DMS 273 (cell line): ENCODE results near the gene THSD7A.

Experiments
- DNase-seq: peaks from one replicate; lab custom pipeline; 2025; ENCODE audit not compliant: unreplicated experiment; lab: John Stamatoyannopoulos, UW

THSD7A gene

DNA sequence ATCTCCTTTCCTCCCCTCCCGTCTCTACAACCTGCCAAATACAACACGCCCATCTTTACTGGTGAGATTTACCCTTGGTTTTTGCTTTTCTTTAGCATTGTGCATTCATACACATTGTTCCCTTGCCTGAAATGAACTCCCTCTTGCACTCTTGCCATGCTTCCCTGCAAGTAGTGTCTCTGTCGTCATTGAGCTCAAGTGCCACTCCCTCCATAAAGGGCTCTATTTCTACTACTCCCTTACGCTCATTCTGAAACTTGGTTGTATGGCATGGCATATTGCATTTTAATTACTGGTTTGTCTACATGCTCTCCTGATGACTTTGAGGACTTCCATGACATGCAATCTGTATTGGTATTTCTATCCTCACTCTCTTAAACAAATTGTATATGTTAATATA lies 242.7 kb downstream of the THSD7A start:
- DNase-seq, result no peak

- DNase-seq, result no peak
Observed at GRCh38 chr7:11587814-11588213, 244.2 kb downstream of the THSD7A start.

DNA sequence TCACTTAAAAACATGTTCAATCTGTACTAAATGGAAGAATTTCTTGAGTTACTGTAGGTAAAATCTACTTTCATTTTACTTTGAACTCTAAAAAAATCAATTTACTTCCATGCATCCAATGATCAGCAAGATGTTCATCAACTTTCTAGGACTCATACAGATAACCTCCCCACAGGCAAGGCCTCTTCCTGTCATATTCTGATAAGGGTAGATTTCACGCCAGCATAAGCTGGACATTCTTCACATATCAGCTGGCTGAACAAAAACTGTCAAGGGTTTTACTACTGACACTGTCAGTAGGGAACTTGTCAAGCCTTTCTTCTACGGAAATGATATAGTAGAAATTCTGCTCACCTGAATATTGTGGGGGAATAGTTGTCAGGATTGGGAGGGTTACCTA lies 244.9 kb downstream of the THSD7A start:
- DNase-seq, result no peak

DNA sequence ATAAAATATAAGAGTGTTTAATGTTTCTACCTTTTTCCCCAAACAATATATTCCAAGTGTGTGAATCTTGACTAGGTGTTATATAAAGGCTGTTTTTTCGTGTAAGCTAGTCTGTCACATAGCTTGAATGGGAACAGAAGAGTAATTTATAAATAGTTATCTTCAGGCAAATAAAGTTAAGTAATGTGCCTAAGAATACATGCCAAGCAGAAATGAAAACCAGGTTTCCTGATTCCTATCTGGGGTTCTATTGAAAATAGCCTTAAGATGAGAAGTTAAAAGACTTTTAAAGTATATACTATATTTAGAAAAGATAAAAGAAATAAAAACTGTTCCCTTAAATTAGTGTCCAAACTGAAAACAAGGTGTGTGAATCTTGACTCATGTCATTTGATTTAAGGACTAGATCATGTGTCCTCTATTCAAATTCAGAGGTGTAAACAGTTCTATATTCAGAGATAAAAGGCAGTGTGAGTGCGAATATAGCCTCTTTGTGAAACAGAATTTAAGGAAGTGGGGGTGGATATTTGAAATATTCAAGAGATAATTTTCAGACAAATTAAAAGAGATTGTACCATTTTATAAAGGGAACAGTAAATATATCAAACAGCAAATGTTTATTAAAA lies 247.5 kb downstream of the THSD7A start:
- DNase-seq, result no peak

GRCh38 chr7:11579141-11579540 lies 252.9 kb downstream of the THSD7A start:
- DNase-seq, result no peak

GRCh38 chr7:11576310-11576709 lies 255.7 kb downstream of the THSD7A start:
- no peak for DNase-seq

GRCh38 chr7:11573128-11573750 lies 258.8 kb downstream of the THSD7A start:
- DNase-seq, result peak; percentile 10

GRCh38 chr7:11570922-11571550 lies 261.0 kb downstream of the THSD7A start:
- peak; percentile 13 for DNase-seq

- no peak for DNase-seq
Observed at GRCh38 chr7:11570205-11570604, 261.8 kb downstream of the THSD7A start.

DNA sequence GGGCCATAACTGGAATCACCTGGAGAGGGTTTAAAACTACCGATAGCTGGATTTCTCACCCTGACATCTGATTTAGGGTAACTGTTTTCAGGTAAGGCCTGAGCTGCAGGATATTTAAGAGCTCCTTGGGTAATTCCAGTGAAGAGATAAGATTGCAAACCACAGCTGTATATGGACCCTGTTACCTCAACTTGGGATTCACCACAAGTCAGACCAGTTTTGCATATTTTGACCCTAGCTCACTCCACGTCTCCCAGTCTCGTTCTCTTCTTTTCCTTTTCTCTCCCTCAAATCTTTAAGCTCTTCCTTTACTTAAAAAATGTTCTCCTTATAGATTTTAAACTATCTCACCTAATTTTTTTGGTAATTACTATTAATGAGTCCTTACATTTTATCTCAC lies 264.4 kb downstream of the THSD7A start:
- no peak for DNase-seq

- peak; percentile 44 for DNase-seq
Observed at GRCh38 chr7:11557627-11558026, 274.4 kb downstream of the THSD7A start.

DNA sequence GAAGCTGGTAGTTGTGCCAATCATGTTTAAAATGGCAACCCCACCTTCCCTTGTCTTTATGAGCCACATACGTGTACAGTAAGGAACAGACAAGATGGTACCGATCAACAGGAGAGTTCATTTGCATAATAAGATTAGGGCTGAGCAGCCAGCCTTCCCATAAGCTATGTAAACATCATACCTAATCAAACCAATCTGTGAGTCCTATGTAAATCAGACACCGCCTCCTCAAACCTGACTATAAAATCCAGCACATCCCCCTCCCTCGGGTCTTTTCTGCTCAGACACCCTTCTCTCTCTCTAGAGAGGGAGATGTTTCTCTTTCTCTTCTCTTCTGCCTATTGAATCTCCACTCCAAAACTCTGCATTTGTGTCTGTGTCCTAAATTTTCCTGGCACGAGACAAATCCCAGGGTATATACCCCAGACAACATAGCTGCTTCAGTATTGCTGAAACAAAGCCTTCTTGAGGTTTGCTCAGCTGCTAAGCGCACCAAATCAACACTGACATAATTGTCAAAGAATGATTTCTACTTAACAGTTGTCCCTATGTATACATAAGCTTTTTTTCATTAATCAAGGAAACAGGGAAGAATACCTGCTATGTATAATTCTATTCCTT lies 279.2 kb downstream of the THSD7A start:
- no peak for DNase-seq

- DNase-seq, result no peak
Observed at GRCh38 chr7:11551470-11551869, 280.5 kb downstream of the THSD7A start.

DNA sequence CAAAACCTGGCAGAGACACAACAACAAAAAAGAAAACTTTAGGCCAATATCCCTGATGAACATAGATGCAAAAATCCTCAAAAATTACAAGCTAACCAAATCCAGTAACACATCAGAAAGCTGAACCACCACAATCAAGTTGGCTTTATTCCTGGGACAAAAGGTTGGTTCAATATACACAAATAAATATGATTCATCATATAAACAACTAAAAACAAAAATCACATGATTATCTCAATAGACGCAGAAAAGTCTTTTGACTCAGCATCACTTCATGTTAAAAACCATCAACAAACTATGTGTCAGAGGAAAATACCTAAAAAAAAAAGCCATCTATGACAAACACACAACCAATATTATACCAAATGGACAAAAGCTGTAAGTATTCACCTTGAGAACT lies 283.5 kb downstream of the THSD7A start:
- no peak for DNase-seq

DNA sequence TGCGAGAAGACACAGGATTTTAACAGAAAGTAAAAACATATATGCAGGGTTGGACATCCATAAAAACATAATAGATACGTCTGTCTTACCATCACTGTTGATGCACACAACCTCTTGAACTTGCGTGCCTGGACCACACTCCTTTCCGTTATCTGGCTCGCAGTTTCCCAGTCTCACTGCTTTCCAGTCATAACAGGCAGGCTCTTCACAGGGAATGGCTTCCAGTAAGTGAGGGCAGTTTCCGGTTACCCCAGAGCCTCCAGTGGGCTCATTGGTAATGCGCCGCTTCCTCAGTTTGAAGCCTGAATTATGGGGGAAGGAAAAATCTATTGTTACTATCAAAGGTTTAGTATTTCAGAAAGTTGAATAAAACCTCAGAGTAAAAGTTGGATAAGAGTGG lies 290.7 kb downstream of the THSD7A start:
- DNase-seq, result no peak

- DNase-seq, result peak; percentile 36
Observed at GRCh38 chr7:11540271-11540761, 291.7 kb downstream of the THSD7A start.

DNA sequence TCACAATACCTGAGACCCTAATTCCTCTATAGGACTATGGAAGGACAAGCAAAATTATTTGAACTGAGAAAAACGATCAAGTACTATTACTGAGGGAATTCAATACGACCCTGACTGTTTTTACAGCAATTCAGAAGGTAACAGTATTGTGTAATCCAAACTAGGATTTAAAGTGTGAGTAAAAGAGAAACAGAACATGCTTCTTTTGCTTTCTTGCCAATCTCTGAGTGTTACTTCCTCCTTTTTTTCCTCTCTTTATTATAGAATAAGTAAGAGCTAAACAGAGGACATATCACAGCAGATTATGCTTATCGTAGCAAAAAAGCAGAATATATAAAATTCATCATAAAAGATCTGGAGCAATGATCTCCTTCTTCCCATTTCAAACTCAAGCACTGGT lies 292.1 kb downstream of the THSD7A start:
- no peak for DNase-seq

GRCh38 chr7:11538751-11539299 lies 293.2 kb downstream of the THSD7A start:
- peak; percentile 14 for DNase-seq

GRCh38 chr7:11533229-11533820 lies 298.7 kb downstream of the THSD7A start:
- DNase-seq, result no peak

DNA sequence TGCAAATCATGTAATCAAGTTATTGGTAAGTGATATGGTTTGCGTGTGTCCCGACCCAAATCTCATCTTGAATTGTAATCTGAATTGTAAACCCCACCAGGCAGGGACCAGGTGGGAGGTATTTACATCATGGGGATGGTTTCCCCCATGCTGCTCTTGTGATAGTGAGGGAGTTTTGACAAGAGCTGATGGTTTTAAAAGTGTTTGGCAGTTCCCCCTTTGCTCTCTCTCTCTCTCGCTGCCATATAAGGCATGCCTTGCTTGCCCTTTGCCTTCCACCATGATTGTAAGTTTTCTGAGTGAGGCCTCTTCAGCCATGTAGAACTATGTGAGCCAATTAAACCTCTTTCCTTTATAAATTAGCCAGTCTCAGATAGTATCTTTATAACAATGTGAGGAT lies 302.6 kb downstream of the THSD7A start:
- no peak for DNase-seq

GRCh38 chr7:11527707-11528106 lies 304.3 kb downstream of the THSD7A start:
- no peak for DNase-seq
